Transverse colon (tissue), 4 donors: ENCODE results near the gene NT5DC4. TPM values are rescaled to one million over a fixed set of nuclear protein-coding genes. Genes with fewer than 3 reads are reported as not detected.

Experiments
- DNase-seq: peaks from one replicate; pipeline ENCODE4 v3.0.0-alpha.2; 2019
- H3K27ac ChIP-seq, 4 donors: fragments of 200-600 bp; sonication (generic); 2 replicates each; pipeline ENCODE4 v1.5.1; 2016 to 2018; ENCODE audit warnings: inconsistent platforms in 4 of 4
- H3K27me3 ChIP-seq: fragments of 200-600 bp; sonication (generic); 2 replicates; pipeline ENCODE4 v1.5.1; 2017; ENCODE audit warnings: inconsistent platforms
- H3K36me3 ChIP-seq, 4 donors: fragments of 200-600 bp; sonication (generic); 2 replicates each; pipeline ENCODE4 v1.5.1; 2017 to 2019; ENCODE audit warnings: inconsistent platforms in 4 of 4
- H3K4me1 ChIP-seq, 4 donors: fragments of 200-600 bp; sonication (generic); 2 replicates each; pipeline ENCODE4 v1.5.1; 2017 to 2020; ENCODE audit warnings: inconsistent platforms in 4 of 4
- H3K4me3 ChIP-seq, 4 donors: fragments of 200-600 bp; sonication (generic); 1 replicate in 1 of 4; 2 replicates in 3 of 4; pipeline versions ENCODE4 v1.5.1 to v1.6.1; 2017 to 2019; ENCODE audit warnings: inconsistent platforms in 4 of 4
- H3K9me3 ChIP-seq, 2 donors: fragments of 200-600 bp; sonication (generic); 2 replicates each; pipeline ENCODE4 v1.5.1; 2017 to 2019; ENCODE audit warnings: inconsistent platforms in 2 of 2
- EP300 ChIP-seq: sonication (generic); formaldehyde crosslinking; IDR thresholded peaks from one replicate; pipeline ENCODE4 v1.6.1; 2017; ENCODE audit warnings: antibody characterized with exemption, low read depth
- POLR2A ChIP-seq: fragments of 450-650 bp; IDR thresholded peaks from one replicate; pipeline ENCODE4 v1.6.1; 2016; ENCODE audit warnings: antibody characterized with exemption, mild to moderate bottlenecking, moderate library complexity
- POLR2AphosphoS5 ChIP-seq, 3 donors: sonication (generic); formaldehyde crosslinking; IDR thresholded peaks; one replicate each; pipeline ENCODE4 v1.6.1; 2016; ENCODE audit warnings: antibody characterized with exemption in 3 of 3
- WGBS, 2 donors: methylation state at CpG; one replicate each; pipeline ENCODE4 v1.1.5; 2018; ENCODE audit warnings: low coverage in 1 of 2; 5-methylcytosine and 5-hydroxymethylcytosine counted together
- in situ Hi-C, 4 donors: fragments of 200-750 bp; cut with MboI; loops; one replicate each; pipeline versions ENCODE4 v1.15.0 to v1.15.1; 2017; ENCODE audit warnings: low sequenced_read_pairs in 3 of 4, low pct_ligation_motif_present in 1 of 4, low pct_unique_long_range_greater_than_20kb in 1 of 4
- intact Hi-C: fragments of 100-400 bp; cut with DNase I; formaldehyde crosslinking; loops from one replicate; pipeline ENCODE4 v1.15.1; 2023; ENCODE audit warnings: low total_unique reads
- total RNA-seq, 4 donors: library from RNA; depleted of rRNA; stranded (reverse); fragments of >200 nt; gene quantifications; one replicate each; pipeline ENCODE4 v1.1.0, GENCODE V29; 2016
- TF ChIP-seq, protein P1 (sequence below), 5 experiments: fragments of 200-600 bp in 3 of 5; fragments of 450-650 bp in 2 of 5; sonication (generic) in 3 of 5; IDR thresholded peaks; 1 replicate in 2 of 5; 2 replicates in 3 of 5; pipeline ENCODE4 v1.5.1; 2016 to 2017; ENCODE audit warnings: antibody characterized with exemption in 5 of 5, inconsistent platforms in 3 of 5, mild to moderate bottlenecking in 2 of 5, moderate library complexity in 1 of 5

Gene NT5DC4
- total RNA-seq, 4 donors from 2014 or later = not detected

DNA sequence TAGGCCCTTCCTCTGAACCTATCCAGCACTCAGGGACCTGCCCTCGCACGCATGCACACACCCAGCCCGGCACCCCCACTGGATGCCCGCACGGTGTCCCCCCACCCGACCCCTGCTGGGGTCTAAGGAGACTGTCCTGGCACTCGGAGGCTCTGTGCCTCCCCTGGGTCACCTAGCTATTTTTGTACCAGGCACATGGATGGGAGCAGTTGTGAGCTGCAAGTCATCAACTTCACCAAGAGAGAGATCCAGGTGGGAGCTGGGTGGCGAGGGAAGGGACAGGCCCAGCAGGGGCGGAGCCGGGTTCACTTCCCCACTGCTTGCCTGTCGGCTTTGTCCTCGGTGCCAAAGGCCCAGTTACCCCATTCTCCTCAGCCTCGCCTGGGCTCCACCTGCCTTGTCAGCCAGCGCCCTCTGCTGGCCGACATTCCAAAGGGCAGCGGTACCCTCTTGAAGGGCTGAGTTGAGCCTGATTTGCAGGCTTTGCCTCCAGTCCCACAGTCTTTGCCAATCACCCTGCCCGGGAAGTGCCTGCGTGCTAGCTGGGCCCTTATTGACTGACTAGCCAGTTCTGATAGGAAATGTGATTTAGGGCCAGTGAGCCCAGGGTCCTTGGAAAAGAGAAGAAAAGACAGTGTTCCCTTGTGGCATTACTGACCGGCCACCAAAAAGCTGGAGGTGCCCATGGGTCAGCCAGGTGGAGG is 5.8 kb downstream of the NT5DC4 start:
- in situ Hi-C loops = loop anchor here in 3 of 4 donors (10.0 to 25.0 kb wide), 4 partner anchors 102 to 239 kb away; partner anchors contain the start of gene TTL (in 1 of the 3)
- TF ChIP-seq POLR2A (no peak), EP300 (no peak), POLR2AphosphoS5 (IDR thresholded peaks at IDR 0.05) (no peak)
- TF ChIP-seq, protein P1, sequence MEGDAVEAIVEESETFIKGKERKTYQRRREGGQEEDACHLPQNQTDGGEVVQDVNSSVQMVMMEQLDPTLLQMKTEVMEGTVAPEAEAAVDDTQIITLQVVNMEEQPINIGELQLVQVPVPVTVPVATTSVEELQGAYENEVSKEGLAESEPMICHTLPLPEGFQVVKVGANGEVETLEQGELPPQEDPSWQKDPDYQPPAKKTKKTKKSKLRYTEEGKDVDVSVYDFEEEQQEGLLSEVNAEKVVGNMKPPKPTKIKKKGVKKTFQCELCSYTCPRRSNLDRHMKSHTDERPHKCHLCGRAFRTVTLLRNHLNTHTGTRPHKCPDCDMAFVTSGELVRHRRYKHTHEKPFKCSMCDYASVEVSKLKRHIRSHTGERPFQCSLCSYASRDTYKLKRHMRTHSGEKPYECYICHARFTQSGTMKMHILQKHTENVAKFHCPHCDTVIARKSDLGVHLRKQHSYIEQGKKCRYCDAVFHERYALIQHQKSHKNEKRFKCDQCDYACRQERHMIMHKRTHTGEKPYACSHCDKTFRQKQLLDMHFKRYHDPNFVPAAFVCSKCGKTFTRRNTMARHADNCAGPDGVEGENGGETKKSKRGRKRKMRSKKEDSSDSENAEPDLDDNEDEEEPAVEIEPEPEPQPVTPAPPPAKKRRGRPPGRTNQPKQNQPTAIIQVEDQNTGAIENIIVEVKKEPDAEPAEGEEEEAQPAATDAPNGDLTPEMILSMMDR (IDR thresholded peaks at IDR 0.05) = peak; percentile 94 to 97 (median 96)
- 26% methylated on average over 19 of the region's 19 CpGs; no CpG with 5 or more reads in 1 of the 2 donors for WGBS, 2 donors
- intact Hi-C loops = no loop called here
- Histone ChIP-seq H3K27ac (no peak overlapping the region), H3K4me1 (peaks cover 0 to 3% (median 3%) of the 10 kb centered on the region in 4 donors), H3K27me3 (no peaks in the 10 kb centered on the region), H3K9me3 (no peaks in the 10 kb centered on the region), H3K4me3 (no peak overlapping the region), H3K36me3 (no peaks in the 10 kb centered on the region)
- peak; percentile 92 for DNase-seq

DNA sequence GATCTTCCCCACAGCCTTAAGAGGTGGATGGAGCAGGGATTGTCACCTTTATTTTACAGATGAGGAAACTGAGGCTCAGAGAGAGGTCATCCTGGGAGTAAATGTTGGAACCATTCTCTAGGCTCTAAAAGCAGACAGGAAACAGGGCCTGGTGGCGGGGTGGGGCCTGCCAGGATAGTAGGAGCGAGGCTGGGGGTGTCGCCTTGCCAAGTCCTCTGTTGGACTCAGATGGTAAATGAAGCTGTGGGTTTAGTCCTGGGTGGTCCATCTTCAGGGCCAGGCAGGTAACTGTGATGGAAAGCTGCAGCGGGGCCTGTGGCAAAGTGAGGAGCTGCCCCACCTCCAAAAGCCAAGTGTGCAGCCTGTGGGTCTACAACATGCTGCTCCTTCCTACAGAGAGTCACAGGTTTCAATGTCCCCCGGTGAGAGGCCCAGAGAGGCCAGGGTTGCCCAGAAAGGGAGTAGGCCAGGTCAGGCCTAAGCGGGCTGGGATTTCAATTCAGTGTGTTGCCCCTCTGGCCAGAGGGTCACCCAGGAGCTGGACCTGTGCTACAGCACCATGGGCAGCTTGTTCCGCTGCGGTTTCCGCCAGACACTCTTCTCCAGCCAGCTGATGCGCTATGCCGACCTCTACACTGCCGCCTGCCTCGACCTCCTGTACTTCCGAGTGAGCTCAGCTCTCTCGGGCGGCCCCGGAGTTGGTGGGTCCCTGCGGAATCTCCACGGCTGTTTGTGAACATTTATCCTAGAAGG is 6.6 kb downstream of the NT5DC4 start:
- Histone ChIP-seq H3K27ac (no peak overlapping the region), H3K4me3 (no peak overlapping the region), H3K36me3 (no peaks in the 10 kb centered on the region), H3K9me3 (no peaks in the 10 kb centered on the region), H3K4me1 (peaks cover 0 to 3% (median 3%) of the 10 kb centered on the region in 4 donors), H3K27me3 (no peaks in the 10 kb centered on the region)
- intact Hi-C loops = loop anchor here (2.0 kb wide), 1 partner anchor 101 kb away; no protein-coding TSS in a partner anchor
- no peak for DNase-seq
- no peak for TF ChIP-seq POLR2AphosphoS5 (IDR thresholded peaks at IDR 0.05)
- TF ChIP-seq, protein P1 (IDR thresholded peaks at IDR 0.05) = no peak
- TF ChIP-seq POLR2A = no peak
- TF ChIP-seq EP300 = no peak
- 60 to 89% methylated on average over 1 to 19 of the region's 19 CpGs for WGBS, 2 donors
- in situ Hi-C loops = loop anchor here in 3 of 4 donors (10.0 to 25.0 kb wide), 4 partner anchors 103 to 240 kb away; partner anchors contain the start of gene TTL (in 1 of the 3)

DNA sequence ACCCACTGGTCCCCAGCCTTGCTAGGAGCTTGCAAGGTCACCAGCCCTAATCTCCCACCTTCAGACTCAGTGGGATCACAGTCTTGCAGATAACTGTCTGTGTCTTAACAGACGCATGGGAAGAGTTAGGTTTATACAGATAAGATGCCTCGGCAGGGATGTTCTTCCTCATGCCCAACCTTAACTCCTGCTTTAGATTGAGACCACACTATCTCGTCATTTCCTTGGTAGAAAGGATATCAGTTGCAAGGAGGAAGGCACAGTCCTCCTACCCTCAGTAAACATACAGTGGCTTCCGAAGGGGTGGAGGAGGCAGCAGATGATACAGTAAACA is 7.2 kb downstream of the NT5DC4 start:
- peaks cover 0 to 3% (median 3%) of the 10 kb centered on the region in 4 donors for H3K4me1 ChIP-seq
- in situ Hi-C loops = loop anchor here in 3 of 4 donors (10.0 to 25.0 kb wide), 4 partner anchors 103 to 241 kb away; partner anchors contain the start of gene TTL (in 1 of the 3)
- intact Hi-C loops = loop anchor here (2.0 kb wide), 1 partner anchor 101 kb away; no protein-coding TSS in a partner anchor
- DNase-seq = no peak
- H3K9me3 ChIP-seq = no peaks in the 10 kb centered on the region
- WGBS, 2 donors = 80 to 81% methylated on average over 1 to 4 of the region's 4 CpGs
- H3K27ac ChIP-seq = no peak overlapping the region
- TF ChIP-seq POLR2A = no peak
- TF ChIP-seq, protein P1 (IDR thresholded peaks at IDR 0.05) = no peak
- TF ChIP-seq POLR2AphosphoS5 (IDR thresholded peaks at IDR 0.05) = no peak
- no peak for TF ChIP-seq EP300
- H3K27me3 ChIP-seq = no peaks in the 10 kb centered on the region
- H3K4me3 ChIP-seq = no peak overlapping the region
- no peaks in the 10 kb centered on the region for H3K36me3 ChIP-seq
